PC-3 (cell line): ENCODE measurements around the gene PLPP1. TPM values are rescaled to one million over a fixed set of nuclear protein-coding genes. Genes with fewer than 3 reads are reported as not detected.
A peak's percentile ranks its signal among the peaks of the same experiment; 100 is the strongest.

Experiments used
- ATAC-seq: fragments of 200-7000 bp; cut with Tn5 transposase; 2 replicates; pipeline ENCODE4 v1.9.1; 2020; ENCODE audit warnings: mild to moderate bottlenecking, moderate library complexity
- BruUV-seq: library from RNA; stranded (reverse); fragments of 400-500 nt; replicated peaks from 2 replicates; lab custom pipeline; 2021; lab: Mats Ljungman, UMichigan
- CTCF ChIA-PET: fragments of 300-600 bp; sonication (Branson Sonifier 250); formaldehyde crosslinking; loops from one replicate; lab custom pipeline; 2022; ENCODE audit warnings: antibody characterized with exemption; lab: Charles Lee
- POLR2A ChIA-PET: fragments of 300-600 bp; sonication (Branson Sonifier 250); formaldehyde crosslinking; loops from one replicate; lab custom pipeline; 2022; ENCODE audit warnings: antibody characterized with exemption; ENCODE audit not compliant: unreplicated experiment; lab: Charles Lee
- DNase-seq: peaks from one replicate; pipeline ENCODE4 v3.0.0-alpha.2; 2015
- H2AFZ ChIP-seq: fragments of 300-600 bp; sonication (generic); 2 replicates; pipeline ENCODE4 v1.6.0; 2016; ENCODE audit warnings: antibody characterized with exemption, low read length
- H3F3A ChIP-seq: fragments of 300-600 bp; sonication (generic); one replicate; pipeline ENCODE4 v1.6.0; 2017; ENCODE audit warnings: antibody characterized with exemption, low read length, control low read depth, mild to moderate bottlenecking; ENCODE audit not compliant: unreplicated experiment
- H3K27ac ChIP-seq: fragments of 300-600 bp; sonication (generic); 2 replicates; pipeline ENCODE4 v1.5.1; 2016; ENCODE audit warnings: mild to moderate bottlenecking, low read length
- H3K27me3 ChIP-seq: fragments of 300-600 bp; sonication (generic); 2 replicates; pipeline ENCODE4 v1.6.1; 2016; ENCODE audit warnings: low read length, mixed read lengths
- H3K36me3 ChIP-seq: fragments of 300-600 bp; sonication (generic); 2 replicates; pipeline ENCODE4 v1.6.1; 2016; ENCODE audit warnings: low read depth, mixed run types, low read length, mixed read lengths
- H3K4me1 ChIP-seq: fragments of 300-600 bp; sonication (generic); 2 replicates; pipeline ENCODE4 v1.5.1; 2016; ENCODE audit warnings: low read length; ENCODE audit not compliant: insufficient read depth
- H3K4me2 ChIP-seq: fragments of 300-600 bp; sonication (generic); 2 replicates; pipeline ENCODE4 v1.6.0; 2016; ENCODE audit warnings: low read length
- H3K4me3 ChIP-seq: fragments of 300-600 bp; sonication (generic); 2 replicates; pipeline ENCODE4 v1.5.1; 2016; ENCODE audit warnings: mild to moderate bottlenecking, low read length, mixed read lengths
- H3K79me2 ChIP-seq: fragments of 300-600 bp; sonication (generic); 2 replicates; pipeline ENCODE4 v1.6.1; 2017; ENCODE audit warnings: low read length, mixed read lengths
- H3K9ac ChIP-seq: fragments of 300-600 bp; sonication (generic); 2 replicates; pipeline ENCODE4 v1.6.0; 2016; ENCODE audit warnings: mild to moderate bottlenecking, low read length
- H3K9me2 ChIP-seq: fragments of 300-600 bp; sonication (generic); replicated peaks from 2 replicates; pipeline ENCODE4 v1.6.1; 2016; ENCODE audit warnings: mixed run types, low read length, mixed read lengths
- H3K9me3 ChIP-seq: fragments of 300-600 bp; sonication (generic); 2 replicates; pipeline ENCODE4 v1.6.1; 2016; ENCODE audit warnings: low read length, mixed read lengths
- H4K20me1 ChIP-seq: fragments of 300-600 bp; sonication (generic); 2 replicates; pipeline ENCODE4 v1.6.1; 2016; ENCODE audit warnings: low read length, mixed read lengths
- CTCF ChIP-seq: fragments of 300-600 bp; sonication (generic); conservative IDR thresholded peaks from 2 replicates; pipeline ENCODE4 v1.5.1; 2017; ENCODE audit warnings: antibody characterized with exemption, low read depth, mild to moderate bottlenecking, low read length
- EZH2 ChIP-seq: fragments of 300-600 bp; sonication (generic); IDR thresholded peaks from one replicate; pipeline ENCODE4 v1.6.1; 2017; ENCODE audit warnings: antibody characterized with exemption, mild to moderate bottlenecking, low read length; ENCODE audit not compliant: unreplicated experiment
- EZH2phosphoT487 ChIP-seq: fragments of 300-600 bp; sonication (generic); IDR thresholded peaks from 2 replicates; pipeline ENCODE4 v1.6.1; 2018; ENCODE audit warnings: mild to moderate bottlenecking, antibody characterized with exemption, low read length, borderline replicate concordance
- intact Hi-C: fragments of 100-400 bp; cut with micrococcal nuclease; formaldehyde crosslinking; loops from 2 replicates; pipeline ENCODE4 v1.9.0; 2023
- total RNA-seq: library from RNA; depleted of rRNA; stranded (reverse); fragments of >200 nt; gene quantifications from 2 replicates; pipeline ENCODE4 v1.2.3, GENCODE V29; 2014

Gene PLPP1
- total RNA-seq, 1 experiment from 2014 or later, result 16.2 TPM

- intact Hi-C loops, result no loop called here
- Histone ChIP-seq H3K9me2 (no peaks in the 10 kb centered on the region), H3K4me1 (no peaks in the 10 kb centered on the region), H3K36me3 (peaks cover 16% of the 10 kb centered on the region; the same call in 1 of the 2 replicates), H3K4me2 (no peak overlapping the region), H3K79me2 (no peaks in the 10 kb centered on the region), H3K9me3 (no peaks in the 10 kb centered on the region), H3K9ac (no peak overlapping the region), H3K27ac (no peak overlapping the region), H2AFZ (no peak overlapping the region), H4K20me1 (no peaks in the 10 kb centered on the region), H3K4me3 (no peak overlapping the region), H3K27me3 (no peaks in the 10 kb centered on the region), H3F3A (no peaks in the 10 kb centered on the region)
- CTCF ChIA-PET, result no interaction called here
- peak; percentile 27; the same call in 1 of the 2 replicates for ATAC-seq
- POLR2A ChIA-PET, result interaction anchor here (0.7 kb wide), 1 partner anchor 63 kb away, joined by 6 read pairs; no protein-coding TSS in a partner anchor
- TF ChIP-seq EZH2phosphoT487 (no peak), EZH2 (no peak), CTCF (no peak)
- peak; percentile 13 for DNase-seq
- no TSS peak for BruUV-seq
Measured at GRCh38 chr5:55427157-55427556, 107.6 kb downstream of the PLPP1 start.

- H3K36me3 ChIP-seq, result peaks cover 16% of the 10 kb centered on the region; the same call in 1 of the 2 replicates
- no TSS peak for BruUV-seq
- H4K20me1 ChIP-seq, result no peaks in the 10 kb centered on the region
- intact Hi-C loops, result no loop called here
- H3K4me1 ChIP-seq, result no peaks in the 10 kb centered on the region
- H3K9me3 ChIP-seq, result no peaks in the 10 kb centered on the region
- no peak overlapping the region for H3K9ac ChIP-seq
- no peak for DNase-seq
- POLR2A ChIA-PET, result no interaction called here
- no peak overlapping the region for H3K4me2 ChIP-seq
- TF ChIP-seq EZH2, result no peak
- no peaks in the 10 kb centered on the region for H3K79me2 ChIP-seq
- no peak overlapping the region for H2AFZ ChIP-seq
- ATAC-seq, result no peak
- H3K27ac ChIP-seq, result no peak overlapping the region
- no peaks in the 10 kb centered on the region for H3K9me2 ChIP-seq
- CTCF ChIA-PET, result no interaction called here
- H3K4me3 ChIP-seq, result no peak overlapping the region
- no peaks in the 10 kb centered on the region for H3K27me3 ChIP-seq
- H3F3A ChIP-seq, result no peaks in the 10 kb centered on the region
Measured at GRCh38 chr5:55426455-55426854, 108.3 kb downstream of the PLPP1 start.

- intact Hi-C loops, result no loop called here
Measured at GRCh38 chr5:55421074-55421529, 113.7 kb downstream of the PLPP1 start.

More at GRCh38 chr5:55421074-55421529, 113.7 kb downstream of the PLPP1 start:
- Histone ChIP-seq H3K9me3 (no peaks in the 10 kb centered on the region), H3K36me3 (peaks cover 16% of the 10 kb centered on the region; the same call in 1 of the 2 replicates), H3K4me2 (no peak overlapping the region), H3K9me2 (no peaks in the 10 kb centered on the region), H3K27ac (no peak overlapping the region), H3K27me3 (no peaks in the 10 kb centered on the region), H3K4me3 (no peak overlapping the region), H3K79me2 (no peaks in the 10 kb centered on the region), H4K20me1 (no peaks in the 10 kb centered on the region), H3K4me1 (no peaks in the 10 kb centered on the region), H3F3A (no peaks in the 10 kb centered on the region), H3K9ac (no peak overlapping the region), H2AFZ (no peak overlapping the region)
- no peak for TF ChIP-seq EZH2
- no peak for TF ChIP-seq EZH2phosphoT487
- no peak for TF ChIP-seq CTCF
- DNase-seq (peak; percentile 8), ATAC-seq (no peak)
- ChIA-PET POLR2A (no interaction called here), CTCF (no interaction called here)
- no TSS peak for BruUV-seq
